Peyer's patch (tissue), 4 donors: ENCODE measurements around the gene SLX4. TPM values are rescaled to one million over a fixed set of nuclear protein-coding genes. Genes with fewer than 3 reads are reported as not detected.
"Not testable (repeated sequence)": the region's sequence is repeated elsewhere in the genome, so short reads cannot be mapped to it uniquely, and the experiment has no call there.

Source experiments
- DNase-seq, 3 donors: peaks; one replicate each; pipeline ENCODE4 v3.0.0-alpha.2; 2017 to 2019
- H3K27ac ChIP-seq, 4 donors: fragments of 200-600 bp; sonication (generic); one replicate each; pipeline ENCODE4 v1.5.1; 2016 to 2019
- H3K27me3 ChIP-seq, 2 donors: fragments of 200-600 bp; sonication (generic); one replicate each; pipeline ENCODE4 v1.5.1; 2019
- H3K36me3 ChIP-seq, 3 donors: fragments of 200-600 bp; sonication (generic); one replicate each; pipeline ENCODE4 v1.5.1; 2016 to 2019
- H3K4me1 ChIP-seq, 4 donors: fragments of 200-600 bp; sonication (generic); one replicate each; pipeline ENCODE4 v1.5.1; 2016 to 2019
- H3K4me3 ChIP-seq, 4 donors: fragments of 200-600 bp; sonication (generic); 1 replicate in 3 of 4; 2 replicates in 1 of 4; pipeline ENCODE4 v1.5.1; 2016 to 2019; ENCODE audit warnings: mild to moderate bottlenecking in 1 of 4
- H3K9me3 ChIP-seq, 4 donors: fragments of 200-600 bp; sonication (generic); one replicate each; pipeline ENCODE4 v1.5.1; 2016 to 2019; ENCODE audit warnings: mild to moderate bottlenecking in 1 of 4
- POLR2A ChIP-seq, 2 donors: fragments of 450-650 bp; IDR thresholded peaks; one replicate each; pipeline ENCODE4 v1.5.1; 2017; ENCODE audit warnings: antibody characterized with exemption in 2 of 2, mild to moderate bottlenecking in 2 of 2, moderate library complexity in 2 of 2
- total RNA-seq, 4 donors: library from RNA; depleted of rRNA; stranded (reverse); fragments of >200 nt; gene quantifications; one replicate each; pipeline ENCODE4 v1.1.0, GENCODE V29; 2016
- TF ChIP-seq, protein P1 (sequence below), 6 experiments: fragments of 450-650 bp in 4 of 6; fragments of 200-600 bp in 2 of 6; sonication (generic) in 1 of 6; IDR thresholded peaks; one replicate each; pipeline ENCODE4 v1.5.1; 2017 to 2019; ENCODE audit warnings: antibody characterized with exemption in 6 of 6, mild to moderate bottlenecking in 3 of 6, moderate library complexity in 1 of 6

SLX4 gene
- total RNA-seq, 4 donors from 2014 or later = 6.5 to 13.4 (median 12.8) TPM

DNA sequence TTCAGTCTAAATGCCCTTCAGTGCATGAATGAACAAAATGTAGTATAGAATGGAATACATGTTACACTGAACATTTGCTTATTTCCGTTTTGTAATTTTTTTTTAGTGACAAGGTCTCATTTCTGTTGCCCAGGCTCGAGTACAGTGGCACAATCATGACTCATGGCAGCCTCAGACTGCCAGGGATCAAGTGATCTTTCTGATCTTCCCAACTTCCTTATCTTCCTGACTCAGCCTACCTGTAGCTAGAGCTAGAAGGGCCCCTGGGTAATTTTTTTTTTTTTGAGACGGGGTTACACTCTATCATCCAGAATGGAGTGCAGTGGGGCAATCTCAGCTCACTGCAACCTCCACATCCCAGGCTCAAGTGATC is 7.3 kb upstream of the SLX4 start:
- no peaks in the 10 kb centered on the region for H3K4me1 ChIP-seq
- H3K27ac ChIP-seq = peak overlapping the region in 1 of 4 donors; percentile 60
- H3K27me3 ChIP-seq = no peaks in the 10 kb centered on the region
- no peak for TF ChIP-seq POLR2A (IDR thresholded peaks at IDR 0.05)
- TF ChIP-seq, protein P1, sequence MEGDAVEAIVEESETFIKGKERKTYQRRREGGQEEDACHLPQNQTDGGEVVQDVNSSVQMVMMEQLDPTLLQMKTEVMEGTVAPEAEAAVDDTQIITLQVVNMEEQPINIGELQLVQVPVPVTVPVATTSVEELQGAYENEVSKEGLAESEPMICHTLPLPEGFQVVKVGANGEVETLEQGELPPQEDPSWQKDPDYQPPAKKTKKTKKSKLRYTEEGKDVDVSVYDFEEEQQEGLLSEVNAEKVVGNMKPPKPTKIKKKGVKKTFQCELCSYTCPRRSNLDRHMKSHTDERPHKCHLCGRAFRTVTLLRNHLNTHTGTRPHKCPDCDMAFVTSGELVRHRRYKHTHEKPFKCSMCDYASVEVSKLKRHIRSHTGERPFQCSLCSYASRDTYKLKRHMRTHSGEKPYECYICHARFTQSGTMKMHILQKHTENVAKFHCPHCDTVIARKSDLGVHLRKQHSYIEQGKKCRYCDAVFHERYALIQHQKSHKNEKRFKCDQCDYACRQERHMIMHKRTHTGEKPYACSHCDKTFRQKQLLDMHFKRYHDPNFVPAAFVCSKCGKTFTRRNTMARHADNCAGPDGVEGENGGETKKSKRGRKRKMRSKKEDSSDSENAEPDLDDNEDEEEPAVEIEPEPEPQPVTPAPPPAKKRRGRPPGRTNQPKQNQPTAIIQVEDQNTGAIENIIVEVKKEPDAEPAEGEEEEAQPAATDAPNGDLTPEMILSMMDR (IDR thresholded peaks at IDR 0.05) = no peak
- H3K9me3 ChIP-seq = no peaks in the 10 kb centered on the region
- DNase-seq = peak in 1 of 3 donors; percentile 62
- no peak overlapping the region for H3K4me3 ChIP-seq
- H3K36me3 ChIP-seq = no peaks in the 10 kb centered on the region

DNA sequence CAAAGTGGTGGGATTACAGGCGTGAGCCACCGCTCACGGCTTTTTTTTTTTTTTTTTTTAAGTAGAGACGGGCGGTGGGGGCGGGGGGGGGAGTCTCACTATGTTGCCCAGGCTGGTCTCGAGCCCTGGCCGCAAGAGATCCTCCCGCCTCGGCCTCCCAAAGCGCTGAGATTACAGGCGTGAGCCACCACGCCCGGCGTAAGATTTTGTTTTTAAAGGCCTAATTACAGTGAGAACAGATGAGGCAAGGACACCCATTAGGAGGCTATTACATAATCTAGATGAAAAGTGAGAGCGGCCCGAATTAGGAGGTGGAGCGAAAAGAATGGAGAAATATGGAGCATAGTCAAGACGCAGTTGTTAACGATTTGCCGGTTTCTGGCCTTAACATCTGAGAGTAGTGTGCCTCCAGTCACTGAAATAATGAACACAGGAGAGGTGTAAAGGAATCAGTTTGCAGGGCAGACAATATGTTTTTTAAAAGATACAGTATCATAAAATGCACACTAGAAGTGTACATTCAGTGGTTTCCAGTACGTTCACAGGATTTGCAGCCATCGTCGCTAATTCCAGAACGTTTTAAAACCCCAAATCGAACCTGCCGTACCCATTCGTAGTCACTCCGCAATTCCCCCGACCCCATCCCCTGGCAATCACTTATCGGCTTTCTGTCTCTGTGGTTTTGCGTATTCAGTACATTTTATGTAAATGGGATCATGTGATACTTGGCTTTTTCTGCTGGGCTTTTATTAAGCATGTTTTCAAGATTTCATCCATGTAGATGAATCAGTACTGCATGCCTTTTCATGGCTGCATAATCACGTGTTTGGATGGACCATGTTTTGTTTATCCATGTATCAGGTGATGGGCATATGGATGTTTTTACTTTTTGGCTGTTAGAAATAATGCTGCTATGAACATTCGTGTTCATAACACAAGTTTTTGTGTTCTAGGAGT is 1.4 kb upstream of the SLX4 start:
- DNase-seq = peak in 1 of 3 donors; percentile 18
- TF ChIP-seq, protein P1 (IDR thresholded peaks at IDR 0.05) = no peak
- Histone ChIP-seq H3K4me1 (peaks cover 0 to 29% (median 7%) of the 10 kb centered on the region in 4 donors), H3K9me3 (no peaks in the 10 kb centered on the region), H3K27me3 (no peaks in the 10 kb centered on the region), H3K4me3 (peak overlapping the region; percentile 65 to 99 (median 75)), H3K27ac (peak overlapping the region in 2 of 4 donors; percentile 78 to 84), H3K36me3 (no peaks in the 10 kb centered on the region)

DNA sequence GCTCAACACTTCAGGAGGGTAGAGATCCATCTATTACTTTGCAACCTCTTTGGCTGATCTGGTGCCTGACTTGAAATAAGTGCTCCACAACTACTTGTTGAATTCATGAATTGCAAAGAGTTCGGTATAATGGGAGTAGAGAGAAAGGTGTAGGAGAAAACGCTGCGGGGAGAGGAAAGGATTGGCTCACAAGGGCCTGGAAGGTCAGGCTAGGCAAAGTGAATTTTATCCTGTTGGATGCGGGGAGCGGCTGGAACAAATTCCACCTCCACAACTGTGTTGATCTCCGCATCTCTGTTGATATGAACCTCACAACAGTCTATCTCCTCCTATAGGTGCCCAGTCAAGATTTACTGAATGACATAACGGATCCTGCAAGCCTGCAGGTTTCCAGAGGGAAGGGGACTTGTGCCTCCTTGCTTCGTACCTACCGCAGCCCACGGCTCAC is 684 bp downstream of the SLX4 start:
- Histone ChIP-seq H3K36me3 (peaks cover 0 to 7% (median 0%) of the 10 kb centered on the region in 3 donors), H3K4me3 (peak overlapping the region; percentile 65 to 99 (median 75)), H3K27ac (peak overlapping the region; percentile 78 to 93 (median 82)), H3K27me3 (no peaks in the 10 kb centered on the region), H3K9me3 (no peaks in the 10 kb centered on the region), H3K4me1 (peaks cover 0 to 29% (median 7%) of the 10 kb centered on the region in 4 donors)
- TF ChIP-seq POLR2A (IDR thresholded peaks at IDR 0.05) = no peak
- TF ChIP-seq, protein P1 (IDR thresholded peaks at IDR 0.05) = no peak
- no peak for DNase-seq

DNA sequence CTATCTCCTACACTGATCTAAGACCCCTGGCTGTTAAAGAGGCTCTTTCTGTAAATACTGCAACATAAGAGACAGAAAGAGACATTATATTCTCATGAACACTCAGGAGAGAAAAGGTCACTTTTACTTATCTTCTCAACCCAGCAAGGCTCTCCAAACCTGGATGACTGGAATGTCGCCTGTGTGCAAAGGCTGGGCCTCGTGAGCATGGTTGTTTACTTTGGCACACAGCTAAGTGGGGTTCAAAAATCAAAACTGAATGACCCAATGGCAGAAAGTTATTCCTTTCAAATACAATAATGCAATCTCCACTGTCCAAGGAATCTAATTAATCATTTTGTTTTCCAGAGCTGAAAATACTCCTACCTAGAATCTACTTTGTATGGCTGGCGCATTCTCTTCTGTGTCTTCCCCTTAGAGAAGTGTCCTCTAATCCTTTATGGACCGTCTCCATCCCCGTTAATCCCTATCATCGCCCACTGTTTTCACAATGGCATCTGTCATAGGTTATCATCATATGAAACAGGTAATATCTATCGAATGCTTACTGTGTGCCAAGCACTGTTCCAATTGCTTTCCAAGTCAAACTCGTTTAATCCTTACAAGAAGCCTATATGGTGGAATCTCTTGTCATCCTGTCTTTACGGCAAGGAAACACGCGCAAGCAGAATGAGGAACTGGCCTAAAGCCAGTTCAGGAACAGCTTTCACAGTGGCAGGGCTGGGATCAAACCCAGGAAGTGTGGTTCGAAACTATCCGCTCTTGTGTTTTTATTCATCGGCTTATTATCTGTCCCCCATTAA is 1.3 kb downstream of the SLX4 start:
- Histone ChIP-seq H3K27me3 (no peaks in the 10 kb centered on the region), H3K27ac (peak overlapping the region in 2 of 4 donors; percentile 78 to 93), H3K4me1 (peaks cover 0 to 29% (median 7%) of the 10 kb centered on the region in 4 donors), H3K9me3 (no peaks in the 10 kb centered on the region), H3K36me3 (peaks cover 0 to 7% (median 0%) of the 10 kb centered on the region in 3 donors), H3K4me3 (peak overlapping the region; percentile 65 to 99 (median 75))
- peak in 1 of 3 donors; percentile 47 for DNase-seq
- TF ChIP-seq, protein P1 (IDR thresholded peaks at IDR 0.05) = no peak
- no peak for TF ChIP-seq POLR2A (IDR thresholded peaks at IDR 0.05)

DNA sequence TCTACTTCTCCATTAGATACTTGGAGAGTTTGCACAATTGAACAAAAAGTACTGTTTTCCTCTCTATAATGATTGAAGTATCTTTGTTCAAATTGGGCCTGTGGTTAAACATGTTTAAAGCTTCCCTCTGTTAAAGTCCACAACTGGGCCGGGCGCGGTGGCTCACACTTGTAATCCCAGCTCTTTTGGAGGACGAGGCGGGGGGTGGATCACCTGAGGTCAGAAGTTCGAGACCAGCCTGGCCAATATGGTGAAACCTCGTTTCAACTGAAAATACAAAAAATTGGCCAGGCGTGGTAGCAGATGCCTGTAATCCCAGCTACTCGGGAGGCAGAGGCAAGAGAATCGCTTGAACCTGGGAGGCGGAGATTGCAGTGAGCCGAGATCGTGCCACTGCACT is 2.4 kb downstream of the SLX4 start:
- peak in 1 of 3 donors; percentile 29 for DNase-seq
- H3K4me3 ChIP-seq, H3K9me3 ChIP-seq, H3K36me3 ChIP-seq, H3K27ac ChIP-seq, H3K27me3 ChIP-seq: not testable (repeated sequence)
- peaks cover 0 to 29% (median 7%) of the 10 kb centered on the region in 4 donors for H3K4me1 ChIP-seq
